SK-N-SH treated with all-trans-retinoic acid at 6 μM for 48 hours (cell line): ENCODE data around the gene INS.

Experiments used
- ARNTL ChIP-seq: fragments of 450-650 bp; formaldehyde crosslinking; IDR thresholded peaks from 2 replicates; pipeline ENCODE4 v1.5.0; 2020; ENCODE audit warnings: low read depth, mild to moderate bottlenecking, moderate library complexity, borderline replicate concordance
- CREB5 ChIP-seq: fragments of 250-450 bp; sonication (Bioruptor Pico); IDR thresholded peaks from 2 replicates; pipeline ENCODE4 v1.5.1; 2020; ENCODE audit warnings: low read depth, mild to moderate bottlenecking, moderate library complexity
- ZNF70 ChIP-seq: fragments of 450-650 bp; formaldehyde crosslinking; IDR thresholded peaks from 2 replicates; pipeline ENCODE4 v1.5.0; 2020; ENCODE audit warnings: mild to moderate bottlenecking, moderate library complexity
- TF ChIP-seq, protein P1 (sequence below): fragments of 250-450 bp; sonication (Bioruptor Pico); IDR thresholded peaks from 2 replicates; pipeline ENCODE4 v1.8.0; 2020; ENCODE audit warnings: mild to moderate bottlenecking, moderate library complexity, borderline replicate concordance

DNA sequence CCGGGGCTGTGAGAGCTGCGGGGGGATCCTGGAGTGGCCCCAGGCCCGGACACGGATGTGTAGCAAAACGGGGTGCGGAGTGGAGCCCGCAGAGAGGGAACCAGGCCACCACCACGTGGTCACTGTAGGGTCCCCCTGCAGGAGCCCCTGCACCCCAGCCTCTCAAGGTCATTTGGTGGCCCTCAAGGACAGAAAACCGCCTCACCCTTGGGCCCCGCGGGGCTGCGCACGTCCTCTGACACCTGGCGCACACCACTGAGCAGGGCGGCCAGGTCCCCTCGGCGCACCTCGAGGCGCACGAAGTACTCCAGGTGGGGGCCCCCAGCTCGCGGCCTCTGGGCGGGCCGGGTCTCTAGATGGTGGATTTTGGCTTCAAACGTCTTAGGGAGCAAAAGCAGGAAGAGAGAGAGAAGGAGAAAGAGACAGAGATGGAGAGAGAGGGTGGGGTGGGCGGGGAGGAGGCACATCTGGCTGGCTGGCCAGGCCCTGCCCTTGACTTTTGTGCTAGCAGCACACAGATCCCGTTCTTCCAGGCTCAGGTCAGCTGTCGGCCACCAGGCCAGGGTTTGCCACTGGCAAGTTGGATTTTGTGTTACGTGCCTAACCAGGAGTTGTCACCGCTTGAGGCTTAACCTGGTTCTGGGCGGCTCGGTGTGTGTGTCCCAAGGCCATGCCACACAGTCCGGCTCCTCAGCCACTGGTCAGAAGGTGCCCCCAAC, 7.4 kb upstream of the INS start:
- TF ChIP-seq ZNF70 (CRISPR knock-in tag) (no peak), ARNTL (no peak), CREB5 (CRISPR knock-in tag) (no peak)
- TF ChIP-seq, protein P1, sequence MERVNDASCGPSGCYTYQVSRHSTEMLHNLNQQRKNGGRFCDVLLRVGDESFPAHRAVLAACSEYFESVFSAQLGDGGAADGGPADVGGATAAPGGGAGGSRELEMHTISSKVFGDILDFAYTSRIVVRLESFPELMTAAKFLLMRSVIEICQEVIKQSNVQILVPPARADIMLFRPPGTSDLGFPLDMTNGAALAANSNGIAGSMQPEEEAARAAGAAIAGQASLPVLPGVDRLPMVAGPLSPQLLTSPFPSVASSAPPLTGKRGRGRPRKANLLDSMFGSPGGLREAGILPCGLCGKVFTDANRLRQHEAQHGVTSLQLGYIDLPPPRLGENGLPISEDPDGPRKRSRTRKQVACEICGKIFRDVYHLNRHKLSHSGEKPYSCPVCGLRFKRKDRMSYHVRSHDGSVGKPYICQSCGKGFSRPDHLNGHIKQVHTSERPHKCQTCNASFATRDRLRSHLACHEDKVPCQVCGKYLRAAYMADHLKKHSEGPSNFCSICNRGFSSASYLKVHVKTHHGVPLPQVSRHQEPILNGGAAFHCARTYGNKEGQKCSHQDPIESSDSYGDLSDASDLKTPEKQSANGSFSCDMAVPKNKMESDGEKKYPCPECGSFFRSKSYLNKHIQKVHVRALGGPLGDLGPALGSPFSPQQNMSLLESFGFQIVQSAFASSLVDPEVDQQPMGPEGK, result no peak
